A549 (cell line): Measurements from ENCODE around the gene OPCML. TPM values are rescaled to one million over a fixed set of nuclear protein-coding genes. Genes with fewer than 3 reads are reported as not detected.
A peak's percentile ranks its signal among the peaks of the same experiment; 100 is the strongest.

ENCODE experiments used
- ATAC-seq, 2 experiments: fragments of 200-7000 bp in 1 of 2; fragments of >200 bp in 1 of 2; cut with Nextera tagmentation in 1 of 2; cut with Tn5 transposase in 1 of 2; 3 replicates each; pipeline versions ENCODE4 v1.8.0 to v1.9.1; 2018 to 2020; ENCODE audit warnings: mild to moderate bottlenecking in 1 of 2, moderate library complexity in 1 of 2
- CTCF ChIA-PET: fragments of 300-600 bp; sonication (Branson Sonifier 250); formaldehyde crosslinking; extraction: SDS; loops from one replicate; lab custom pipeline; 2021; ENCODE audit warnings: antibody characterized with exemption, inconsistent platforms; lab: Yijun Ruan, JAX
- POLR2A ChIA-PET: fragments of 350-600 bp; formaldehyde crosslinking; extraction: SDS; loops from one replicate; lab custom pipeline; 2021; ENCODE audit warnings: antibody characterized with exemption, inconsistent platforms; lab: Yijun Ruan, JAX
- DNase-seq, 2 experiments: peaks; one replicate each; pipeline versions ENCODE4 v3.0.0 to v3.0.0-alpha.2; 2011 to 2016; ENCODE audit warnings: low read depth in 1 of 2, low spot score in 1 of 2
- FAIRE-seq: peaks from 2 replicates; lab custom pipeline; 2011; peaks lifted over from hg19 to GRCh38; lab: Jason Lieb, UNC
- H3K27ac ChIP-seq, 2 experiments: fragments of >200 bp; sonication (Bioruptor Twin); formaldehyde crosslinking; 3 replicates each; pipeline ENCODE4 v1.5.1; 2016 to 2017
- H3K4me1 ChIP-seq: fragments of >200 bp; sonication (Bioruptor Twin); formaldehyde crosslinking; 3 replicates; pipeline ENCODE4 v1.6.1; 2016
- H3K4me2 ChIP-seq: fragments of >200 bp; sonication (Bioruptor Twin); formaldehyde crosslinking; 3 replicates; pipeline ENCODE4 v1.6.1; 2016
- H3K4me3 ChIP-seq: fragments of >200 bp; sonication (Bioruptor Twin); formaldehyde crosslinking; 3 replicates; pipeline ENCODE4 v1.5.1; 2016
- H3K9me3 ChIP-seq: fragments of >200 bp; sonication (Bioruptor Twin); formaldehyde crosslinking; 3 replicates; pipeline ENCODE4 v1.6.1; 2016
- BCL3 ChIP-seq: fragments of >200 bp; sonication (Bioruptor Twin); formaldehyde crosslinking; IDR thresholded peaks from 3 replicates; pipeline ENCODE4 v1.6.1; 2016
- CBX2 ChIP-seq: fragments of 200-600 bp; sonication (generic); IDR thresholded peaks from 2 replicates; pipeline ENCODE4 v1.6.1; 2016; ENCODE audit warnings: low read depth, mild to moderate bottlenecking, borderline replicate concordance
- CHD4 ChIP-seq: fragments of 200-600 bp; sonication (generic); IDR thresholded peaks from 2 replicates; pipeline ENCODE4 v1.6.1; 2016; ENCODE audit warnings: antibody characterized with exemption, mild to moderate bottlenecking, borderline replicate concordance
- EHF ChIP-seq: fragments of 250-450 bp; sonication (Bioruptor Pico); IDR thresholded peaks from 2 replicates; pipeline ENCODE4 v1.5.0; 2020; ENCODE audit warnings: mild to moderate bottlenecking
- FOSB ChIP-seq: fragments of 250-450 bp; sonication (Bioruptor Pico); IDR thresholded peaks from 2 replicates; pipeline ENCODE4 v1.5.0; 2020; ENCODE audit warnings: mild to moderate bottlenecking, moderate library complexity
- GATA3 ChIP-seq: IDR thresholded peaks from 2 replicates; pipeline ENCODE4 v1.6.1; 2012; ENCODE audit warnings: borderline replicate concordance
- HES2 ChIP-seq: fragments of >200 bp; sonication (Bioruptor Twin); formaldehyde crosslinking; IDR thresholded peaks from 2 replicates; pipeline ENCODE4 v1.6.1; 2016
- HOXA7 ChIP-seq: fragments of 250-450 bp; sonication (Bioruptor Pico); IDR thresholded peaks from 2 replicates; pipeline ENCODE4 v1.5.0; 2020; ENCODE audit warnings: mild to moderate bottlenecking, moderate library complexity
- JUN ChIP-seq, 2 experiments: fragments of >200 bp; sonication (Bioruptor Twin); formaldehyde crosslinking; IDR thresholded peaks; 2 replicates in 1 of 2; 3 replicates in 1 of 2; pipeline ENCODE4 v1.6.1; 2016 to 2017
- JUNB ChIP-seq: fragments of >200 bp; sonication (Bioruptor Twin); formaldehyde crosslinking; IDR thresholded peaks from 2 replicates; pipeline ENCODE4 v1.6.1; 2016
- MAFK ChIP-seq: fragments of 450-650 bp; IDR thresholded peaks from 2 replicates; pipeline ENCODE4 v1.6.1; 2014; ENCODE audit not compliant: partially characterized antibody
- MAZ ChIP-seq: fragments of 150-350 bp; IDR thresholded peaks from 2 replicates; pipeline ENCODE4 v1.6.1; 2014; ENCODE audit warnings: antibody characterized with exemption, low read depth, low read length, borderline replicate concordance
- MYC ChIP-seq: IDR thresholded peaks from 2 replicates; pipeline ENCODE4 v1.6.1; 2012; ENCODE audit warnings: mild to moderate bottlenecking, inconsistent platforms, low read length, improper control_type of control experiment, borderline replicate concordance
- NFE2L2 ChIP-seq: fragments of 150-350 bp; conservative IDR thresholded peaks from 2 replicates; pipeline ENCODE4 v1.6.1; 2014; ENCODE audit warnings: low read length
- NPAS2 ChIP-seq: fragments of 250-450 bp; sonication (Bioruptor Pico); IDR thresholded peaks from 2 replicates; pipeline ENCODE4 v1.8.0; 2022; ENCODE audit warnings: mild to moderate bottlenecking, moderate library complexity, borderline replicate concordance
- NR3C1 ChIP-seq: fragments of >200 bp; sonication (Bioruptor Twin); formaldehyde crosslinking; IDR thresholded peaks from 3 replicates; pipeline ENCODE4 v1.6.1; 2017
- PHF8 ChIP-seq: fragments of 200-600 bp; sonication (generic); IDR thresholded peaks from 2 replicates; pipeline ENCODE4 v1.6.1; 2016; ENCODE audit warnings: low read depth, mild to moderate bottlenecking, antibody characterized with exemption, moderate library complexity, borderline replicate concordance
- RAD21 ChIP-seq, 2 experiments: fragments of >200 bp in 1 of 2; sonication (Bioruptor Twin) in 1 of 2; formaldehyde crosslinking in 1 of 2; IDR thresholded peaks in 1 of 2; conservative IDR thresholded peaks in 1 of 2; 2 replicates in 1 of 2; 3 replicates in 1 of 2; pipeline ENCODE4 v1.6.1; 2012 to 2018; ENCODE audit warnings: inconsistent platforms in 1 of 2
- RCOR1 ChIP-seq: fragments of 150-350 bp; IDR thresholded peaks from 2 replicates; pipeline ENCODE4 v1.6.1; 2014; ENCODE audit warnings: antibody characterized with exemption, low read length, low read depth
- SMC3 ChIP-seq: fragments of >200 bp; sonication (Bioruptor Twin); formaldehyde crosslinking; IDR thresholded peaks from 3 replicates; pipeline ENCODE4 v1.6.1; 2018; ENCODE audit warnings: inconsistent platforms
- ZC3H11A ChIP-seq: fragments of 450-650 bp; IDR thresholded peaks from 2 replicates; pipeline ENCODE4 v1.6.1; 2014; ENCODE audit warnings: antibody characterized with exemption, mild to moderate bottlenecking
- ZNF302 ChIP-seq: fragments of 250-450 bp; sonication (Bioruptor Pico); IDR thresholded peaks from 2 replicates; pipeline ENCODE4 v1.9.0; 2021; ENCODE audit warnings: inconsistent platforms, mild to moderate bottlenecking, moderate library complexity
- ZSCAN20 ChIP-seq: fragments of 250-450 bp; sonication (Bioruptor Pico); IDR thresholded peaks from 2 replicates; pipeline ENCODE4 v1.8.0; 2022; ENCODE audit warnings: mild to moderate bottlenecking, moderate library complexity
- WGBS: methylation state at CpG from one replicate; pipeline ENCODE4 v1.1.6; 2017; ENCODE audit errors: missing lambda C conversion rate; 5-methylcytosine and 5-hydroxymethylcytosine counted together
- polyA plus RNA-seq, 4 experiments: library from polyadenylated mRNA; depleted of rRNA in 3 of 4; stranded (reverse); fragments of >200 nt; fragmentation: RNase III in 1 of 4; extraction: RNeasy Plus Mini Kit Qiagen cat#74134 plus additional on column Dnase treatment in 1 of 4; gene quantifications; 2 replicates in 3 of 4; 3 replicates in 1 of 4; pipeline ENCODE4 v1.2.3, GENCODE V29; 2011 to 2017
- TF ChIP-seq, protein P1 (sequence below): IDR thresholded peaks from 2 replicates; pipeline ENCODE4 v1.6.1; 2012
- TF ChIP-seq, protein P2 (sequence below): IDR thresholded peaks from 2 replicates; pipeline ENCODE4 v1.6.1; 2012
- TF ChIP-seq, protein P3 (sequence below): fragments of >200 bp; sonication (Bioruptor Twin); formaldehyde crosslinking; IDR thresholded peaks from 3 replicates; pipeline ENCODE4 v1.5.1; 2016

OPCML gene
- polyA plus RNA-seq, 2 of the 4 experiments (the other 2 are of a cell fraction): not detected

GRCh38 chr11:133498969-133499368, 33.3 kb downstream of the OPCML start:
- CTCF ChIA-PET: no interaction called here
- POLR2A ChIA-PET: no interaction called here
- no peak overlapping the region for H3K27ac ChIP-seq
- TF ChIP-seq GATA3 (no peak), RAD21 (conservative IDR thresholded peaks at IDR 0.05 in 1 of 2, IDR thresholded peaks at IDR 0.05 in 1 of 2) (no peak), ZC3H11A (no peak), HES2 (no peak), ZNF302 (CRISPR knock-in tag) (no peak), MAFK (peak; percentile 49)
- no peak overlapping the region for H3K4me3 ChIP-seq
- WGBS: 5% methylated on average over 6 of the region's 7 CpGs
- no peaks in the 10 kb centered on the region for H3K4me1 ChIP-seq
- FAIRE-seq: no peak
- no peaks in the 10 kb centered on the region for H3K9me3 ChIP-seq
- ATAC-seq: no peak
- H3K4me2 ChIP-seq: no peak overlapping the region
- no peak for DNase-seq

GRCh38 chr11:133497477-133498140, 34.7 kb downstream of the OPCML start:
- Histone ChIP-seq H3K4me1 (no peaks in the 10 kb centered on the region), H3K4me3 (no peak overlapping the region), H3K4me2 (no peak overlapping the region), H3K9me3 (no peaks in the 10 kb centered on the region), H3K27ac (no peak overlapping the region)
- TF ChIP-seq RCOR1 (no peak), CBX2 (no peak), NFE2L2 (no peak), NPAS2 (CRISPR knock-in tag) (no peak), BCL3 (no peak), NR3C1 (no peak), ZSCAN20 (CRISPR knock-in tag) (no peak), MAZ (no peak), EHF (CRISPR knock-in tag) (no peak)
- TF ChIP-seq, protein P1, sequence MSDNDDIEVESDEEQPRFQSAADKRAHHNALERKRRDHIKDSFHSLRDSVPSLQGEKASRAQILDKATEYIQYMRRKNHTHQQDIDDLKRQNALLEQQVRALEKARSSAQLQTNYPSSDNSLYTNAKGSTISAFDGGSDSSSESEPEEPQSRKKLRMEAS: no peak
- POLR2A ChIA-PET: no interaction called here
- FAIRE-seq: no peak
- no peak for ATAC-seq
- WGBS: 6% methylated on average over 8 of the region's 12 CpGs
- CTCF ChIA-PET: interaction anchor here (1.1 kb wide), 1 partner anchor 87 kb away, joined by 4 read pairs; no protein-coding TSS in a partner anchor
- DNase-seq: no peak

- no peak for FAIRE-seq
- no peaks in the 10 kb centered on the region for H3K9me3 ChIP-seq
- POLR2A ChIA-PET: no interaction called here
These were observed 39.4 kb downstream of the OPCML start for GRCh38 chr11:133492895-133493294.

More at GRCh38 chr11:133492895-133493294, 39.4 kb downstream of the OPCML start:
- DNase-seq (no peak), ATAC-seq (no peak)
- no peak for TF ChIP-seq MYC
- no peak for TF ChIP-seq EHF (CRISPR knock-in tag)
- no peak for TF ChIP-seq JUNB
- TF ChIP-seq HES2: no peak
- TF ChIP-seq SMC3: no peak
- TF ChIP-seq JUN (IDR thresholded peaks at IDR 0.05): no peak
- TF ChIP-seq RAD21 (conservative IDR thresholded peaks at IDR 0.05 in 1 of 2, IDR thresholded peaks at IDR 0.05 in 1 of 2): no peak
- TF ChIP-seq, protein P2, sequence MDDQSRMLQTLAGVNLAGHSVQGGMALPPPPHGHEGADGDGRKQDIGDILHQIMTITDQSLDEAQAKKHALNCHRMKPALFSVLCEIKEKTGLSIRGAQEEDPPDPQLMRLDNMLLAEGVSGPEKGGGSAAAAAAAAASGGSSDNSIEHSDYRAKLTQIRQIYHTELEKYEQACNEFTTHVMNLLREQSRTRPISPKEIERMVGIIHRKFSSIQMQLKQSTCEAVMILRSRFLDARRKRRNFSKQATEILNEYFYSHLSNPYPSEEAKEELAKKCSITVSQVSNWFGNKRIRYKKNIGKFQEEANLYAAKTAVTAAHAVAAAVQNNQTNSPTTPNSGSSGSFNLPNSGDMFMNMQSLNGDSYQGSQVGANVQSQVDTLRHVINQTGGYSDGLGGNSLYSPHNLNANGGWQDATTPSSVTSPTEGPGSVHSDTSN: no peak
- TF ChIP-seq CHD4: no peak
- no peak for TF ChIP-seq HOXA7 (CRISPR knock-in tag)
- TF ChIP-seq FOSB: no peak
- TF ChIP-seq, protein P3, sequence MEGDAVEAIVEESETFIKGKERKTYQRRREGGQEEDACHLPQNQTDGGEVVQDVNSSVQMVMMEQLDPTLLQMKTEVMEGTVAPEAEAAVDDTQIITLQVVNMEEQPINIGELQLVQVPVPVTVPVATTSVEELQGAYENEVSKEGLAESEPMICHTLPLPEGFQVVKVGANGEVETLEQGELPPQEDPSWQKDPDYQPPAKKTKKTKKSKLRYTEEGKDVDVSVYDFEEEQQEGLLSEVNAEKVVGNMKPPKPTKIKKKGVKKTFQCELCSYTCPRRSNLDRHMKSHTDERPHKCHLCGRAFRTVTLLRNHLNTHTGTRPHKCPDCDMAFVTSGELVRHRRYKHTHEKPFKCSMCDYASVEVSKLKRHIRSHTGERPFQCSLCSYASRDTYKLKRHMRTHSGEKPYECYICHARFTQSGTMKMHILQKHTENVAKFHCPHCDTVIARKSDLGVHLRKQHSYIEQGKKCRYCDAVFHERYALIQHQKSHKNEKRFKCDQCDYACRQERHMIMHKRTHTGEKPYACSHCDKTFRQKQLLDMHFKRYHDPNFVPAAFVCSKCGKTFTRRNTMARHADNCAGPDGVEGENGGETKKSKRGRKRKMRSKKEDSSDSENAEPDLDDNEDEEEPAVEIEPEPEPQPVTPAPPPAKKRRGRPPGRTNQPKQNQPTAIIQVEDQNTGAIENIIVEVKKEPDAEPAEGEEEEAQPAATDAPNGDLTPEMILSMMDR: no peak
- TF ChIP-seq NR3C1: no peak
- no peak for TF ChIP-seq NPAS2 (CRISPR knock-in tag)
- TF ChIP-seq PHF8: no peak
- Histone ChIP-seq H3K4me3 (no peak overlapping the region), H3K27ac (no peak overlapping the region), H3K4me1 (no peaks in the 10 kb centered on the region), H3K4me2 (no peak overlapping the region)
- CTCF ChIA-PET: no interaction called here
- 7% methylated on average over 3 of the region's 5 CpGs for WGBS
